ENCODE measurements around the gene ZNRF4.

- TF ChIP-seq CHD7 (IDR thresholded peaks at IDR 0.05; ENCODE audit: insufficient replicate concordance, low read length) (no peak), JUN (IDR thresholded peaks at IDR 0.05; ENCODE audit: low read depth, low read length) (no peak), CTCF (IDR thresholded peaks at IDR 0.05; ENCODE audit: control extremely low read depth in 1 of 3, insufficient read depth in 1 of 3, low read depth in 1 of 3, low read length in 3 of 3) (no peak), ATF2 (IDR thresholded peaks at IDR 0.05; ENCODE audit: low read length) (no peak), EZH2 (IDR thresholded peaks at IDR 0.05; ENCODE audit: low read depth, low read length, severe bottlenecking) (no peak), CEBPB (IDR thresholded peaks at IDR 0.05; ENCODE audit: low read depth, low read length) (no peak), EGR1 (IDR thresholded peaks at IDR 0.05; ENCODE audit: borderline replicate concordance, low read depth, low read length) (no peak), EP300 (IDR thresholded peaks at IDR 0.05; ENCODE audit: borderline replicate concordance in 1 of 2, low read depth in 2 of 2, low read length in 2 of 2) (no peak), TAF1 (IDR thresholded peaks at IDR 0.05; ENCODE audit: low read depth, low read length) (no peak), RNF2 (IDR thresholded peaks at IDR 0.05; ENCODE audit: borderline replicate concordance, low read depth, low read length, missing control alignments, poor library complexity, severe bottlenecking) (no peak), POLR2AphosphoS5 (IDR thresholded peaks at IDR 0.05; ENCODE audit: low read depth, low read length) (no peak), YY1 (IDR thresholded peaks at IDR 0.05; ENCODE audit: low read depth, low read length) (no peak), POLR2A (IDR thresholded peaks at IDR 0.05; ENCODE audit: control extremely low read depth in 1 of 2, low read depth in 2 of 2, low read length in 2 of 2) (no peak)
These were observed 23.8 kb downstream of the ZNRF4 start for GRCh38 chr19:5478925-5479588.
